Gastroesophageal sphincter (tissue), 3 donors: ENCODE measurements around the gene SYNGR3.

Source experiments
- CTCF ChIP-seq, 4 experiments: fragments of 200-600 bp in 2 of 4; fragments of 450-650 bp in 2 of 4; sonication (generic) in 1 of 4; IDR thresholded peaks; one replicate each; pipeline ENCODE4 v1.5.1; 2017 to 2019; ENCODE audit warnings: antibody characterized with exemption in 4 of 4, mild to moderate bottlenecking in 2 of 4, moderate library complexity in 2 of 4
- POLR2A ChIP-seq, 2 donors: fragments of 450-650 bp; IDR thresholded peaks; one replicate each; pipeline ENCODE4 v1.6.1; 2017; ENCODE audit warnings: antibody characterized with exemption in 2 of 2, mild to moderate bottlenecking in 2 of 2, moderate library complexity in 1 of 2

- TF ChIP-seq CTCF (IDR thresholded peaks at IDR 0.05), result peak in 3 of 4 experiments; percentile 90 to 94 (median 90)
- no peak for TF ChIP-seq POLR2A (IDR thresholded peaks at IDR 0.05)
Measured at GRCh38 chr16:2003827-2004641, 14.3 kb downstream of the SYNGR3 start.
